Endothelial cell of umbilical vein (primary cell): ENCODE measurements around the gene CRLF1.

Source experiments
- CTCF ChIP-seq, 2 donors: IDR thresholded peaks; 1 replicate in 1 of 2; 2 replicates in 1 of 2; pipeline ENCODE4 v1.5.1; 2011; ENCODE audit warnings: low read length in 2 of 2, mild to moderate bottlenecking in 2 of 2, moderate library complexity in 2 of 2, control low read depth in 1 of 2, inconsistent platforms in 1 of 2, low read depth in 1 of 2; ENCODE audit not compliant: insufficient read depth in 1 of 2; ENCODE audit errors: extremely low read depth in 1 of 2
- MAX ChIP-seq: IDR thresholded peaks from 2 replicates; pipeline ENCODE4 v1.6.1; 2011; ENCODE audit not compliant: insufficient read depth, insufficient read length
- POLR2A ChIP-seq: IDR thresholded peaks from 2 replicates; pipeline ENCODE4 v1.6.1; 2012; ENCODE audit warnings: low read depth, mild to moderate bottlenecking, control low read depth, low read length
- POLR2AphosphoS5 ChIP-seq: IDR thresholded peaks from 2 replicates; pipeline ENCODE4 v1.6.1; 2012; ENCODE audit warnings: low read depth, mild to moderate bottlenecking, control low read depth, low read length, moderate library complexity; ENCODE audit not compliant: insufficient read depth

GRCh38 chr19:18580311-18580710 is 26.3 kb downstream of the CRLF1 start:
- TF ChIP-seq CTCF (IDR thresholded peaks at IDR 0.05; ENCODE audit: extremely low read depth in 1 of 2, insufficient read depth in 1 of 2, low read depth in 1 of 2, low read length in 2 of 2): no peak
- TF ChIP-seq POLR2AphosphoS5: no peak
- TF ChIP-seq POLR2A: no peak
- TF ChIP-seq MAX: no peak
